Mucosa of stomach (tissue), 1 donor: Measurements from ENCODE around the gene GPATCH8.

Source experiments
- H3K27me3 ChIP-seq: one replicate; pipeline ENCODE4 v1.7.0; 2013; ENCODE audit warnings: mild to moderate bottlenecking, low read length; ENCODE audit not compliant: control insufficient read depth, insufficient read depth
- H3K36me3 ChIP-seq: one replicate; pipeline ENCODE4 v1.7.0; 2013; ENCODE audit warnings: low read length; ENCODE audit not compliant: control insufficient read depth, insufficient read depth
- H3K4me1 ChIP-seq: one replicate; pipeline ENCODE4 v1.7.0; 2013; ENCODE audit warnings: mild to moderate bottlenecking, low read length; ENCODE audit not compliant: control insufficient read depth, insufficient read depth
- H3K4me3 ChIP-seq: one replicate; pipeline ENCODE4 v1.7.0; 2013; ENCODE audit warnings: low read length
- H3K9ac ChIP-seq: one replicate; pipeline ENCODE4 v1.7.0; 2013; ENCODE audit warnings: mild to moderate bottlenecking, low read length, moderate library complexity
- H3K9me3 ChIP-seq: one replicate; pipeline ENCODE4 v1.7.0; 2013; ENCODE audit warnings: mild to moderate bottlenecking, low read length, moderate library complexity; ENCODE audit not compliant: control insufficient read depth
- donor health status: Pancreatic carcinoma.

GPATCH8 gene

GRCh38 chr17:44469676-44470075 lies 33.5 kb downstream of the GPATCH8 start:
- H3K27me3 ChIP-seq = no peaks in the 10 kb centered on the region
- H3K4me1 ChIP-seq = no peaks in the 10 kb centered on the region
- H3K9ac ChIP-seq = no peak overlapping the region
- H3K4me3 ChIP-seq = no peak overlapping the region
- no peaks in the 10 kb centered on the region for H3K36me3 ChIP-seq
- H3K9me3 ChIP-seq = no peaks in the 10 kb centered on the region

DNA sequence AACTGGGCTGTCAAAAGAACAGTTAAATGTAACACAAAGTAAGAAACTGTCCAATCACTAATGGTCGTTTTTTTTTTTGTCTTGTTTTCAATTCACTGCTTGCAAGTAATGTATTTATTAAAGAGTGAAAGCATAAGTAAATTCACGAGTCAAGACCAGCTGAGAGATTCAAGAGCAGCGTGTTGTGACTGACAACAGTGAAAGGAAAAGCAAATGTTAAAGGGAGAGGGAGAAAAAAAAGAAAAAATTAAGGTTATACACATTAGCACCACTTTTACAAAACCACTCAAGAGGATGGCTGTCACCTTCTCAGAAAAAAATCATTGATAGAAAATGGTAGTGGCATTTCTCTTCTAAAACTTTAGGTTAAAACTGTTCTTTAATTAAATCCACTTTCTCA lies 36.1 kb downstream of the GPATCH8 start:
- Histone ChIP-seq H3K27me3 (no peaks in the 10 kb centered on the region), H3K4me1 (no peaks in the 10 kb centered on the region), H3K9me3 (no peaks in the 10 kb centered on the region), H3K9ac (no peak overlapping the region), H3K36me3 (no peaks in the 10 kb centered on the region), H3K4me3 (no peak overlapping the region)

GRCh38 chr17:44466339-44466738 lies 36.9 kb downstream of the GPATCH8 start:
- no peaks in the 10 kb centered on the region for H3K9me3 ChIP-seq
- H3K27me3 ChIP-seq = no peaks in the 10 kb centered on the region
- H3K36me3 ChIP-seq = no peaks in the 10 kb centered on the region
- H3K9ac ChIP-seq = no peak overlapping the region
- no peaks in the 10 kb centered on the region for H3K4me1 ChIP-seq
- no peak overlapping the region for H3K4me3 ChIP-seq

DNA sequence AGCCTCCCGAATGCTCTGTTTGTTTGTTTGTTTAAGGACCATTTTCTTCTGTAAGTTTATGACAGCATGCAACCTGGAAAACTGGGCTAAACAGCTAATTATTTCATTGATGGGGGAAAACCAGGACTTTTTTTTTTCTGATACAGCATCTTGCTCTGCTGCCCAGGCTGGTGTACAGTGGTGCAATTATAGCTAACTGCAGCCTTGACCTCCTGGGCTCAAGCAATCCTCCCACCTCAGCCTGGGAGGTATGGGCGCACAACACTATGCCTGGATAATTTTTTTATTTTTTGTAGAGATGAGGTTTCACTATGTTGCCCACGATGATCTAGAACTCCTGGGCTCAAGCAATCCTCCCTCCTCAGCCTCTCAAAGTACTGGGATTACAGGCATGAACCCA lies 37.3 kb downstream of the GPATCH8 start:
- no peak overlapping the region for H3K9ac ChIP-seq
- no peaks in the 10 kb centered on the region for H3K9me3 ChIP-seq
- no peaks in the 10 kb centered on the region for H3K4me1 ChIP-seq
- H3K4me3 ChIP-seq = no peak overlapping the region
- no peaks in the 10 kb centered on the region for H3K27me3 ChIP-seq
- no peaks in the 10 kb centered on the region for H3K36me3 ChIP-seq

DNA sequence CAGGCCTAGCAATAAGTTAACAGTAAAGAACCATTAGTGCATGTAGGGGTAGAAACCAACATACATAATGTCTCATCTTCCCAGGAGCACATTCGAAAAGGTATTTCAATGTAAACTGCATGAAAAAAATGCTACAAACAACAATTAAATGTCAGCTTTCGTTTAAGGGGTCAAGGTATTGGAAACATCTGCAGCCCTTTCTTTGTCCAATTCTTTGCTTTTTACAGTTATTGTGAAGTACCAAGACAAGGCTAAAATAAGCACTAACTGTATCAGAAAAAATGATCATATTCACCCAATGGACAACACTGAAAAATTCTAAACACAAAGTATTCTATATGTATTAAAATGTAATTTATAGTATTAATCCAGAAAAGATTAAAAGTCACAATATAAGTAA lies 37.9 kb downstream of the GPATCH8 start:
- no peaks in the 10 kb centered on the region for H3K36me3 ChIP-seq
- no peaks in the 10 kb centered on the region for H3K27me3 ChIP-seq
- H3K9me3 ChIP-seq = no peaks in the 10 kb centered on the region
- H3K4me1 ChIP-seq = no peaks in the 10 kb centered on the region
- no peak overlapping the region for H3K9ac ChIP-seq
- H3K4me3 ChIP-seq = no peak overlapping the region

DNA sequence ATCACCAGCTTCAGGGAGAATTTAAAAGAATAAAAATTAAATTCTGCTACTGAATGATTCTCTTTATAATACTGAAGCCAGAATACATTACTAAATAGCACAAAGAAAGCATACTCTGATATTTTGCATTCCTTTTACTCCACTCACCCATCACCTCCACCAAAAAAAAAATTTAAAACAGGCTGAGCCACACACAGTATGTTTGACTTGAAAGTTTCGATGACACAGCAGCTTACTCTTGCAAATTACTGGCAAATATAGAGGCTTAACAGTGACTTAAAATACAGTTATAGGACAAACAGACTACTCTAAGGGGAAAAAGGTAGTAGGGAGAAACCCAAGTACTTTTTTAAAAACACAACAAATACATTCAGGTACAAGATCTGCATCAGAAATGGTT lies 39.2 kb downstream of the GPATCH8 start:
- Histone ChIP-seq H3K4me1 (no peaks in the 10 kb centered on the region), H3K36me3 (no peaks in the 10 kb centered on the region), H3K27me3 (no peaks in the 10 kb centered on the region), H3K9ac (no peak overlapping the region), H3K4me3 (no peak overlapping the region), H3K9me3 (no peaks in the 10 kb centered on the region)

- Histone ChIP-seq H3K27me3 (no peaks in the 10 kb centered on the region), H3K36me3 (no peaks in the 10 kb centered on the region), H3K9me3 (no peaks in the 10 kb centered on the region), H3K4me3 (no peak overlapping the region), H3K4me1 (no peaks in the 10 kb centered on the region), H3K9ac (no peak overlapping the region)
Observed at GRCh38 chr17:44451832-44452231, 51.4 kb downstream of the GPATCH8 start.

- Histone ChIP-seq H3K9ac (no peak overlapping the region), H3K4me3 (no peak overlapping the region), H3K27me3 (no peaks in the 10 kb centered on the region)
Observed at GRCh38 chr17:44451016-44451627, 52.1 kb downstream of the GPATCH8 start.

DNA sequence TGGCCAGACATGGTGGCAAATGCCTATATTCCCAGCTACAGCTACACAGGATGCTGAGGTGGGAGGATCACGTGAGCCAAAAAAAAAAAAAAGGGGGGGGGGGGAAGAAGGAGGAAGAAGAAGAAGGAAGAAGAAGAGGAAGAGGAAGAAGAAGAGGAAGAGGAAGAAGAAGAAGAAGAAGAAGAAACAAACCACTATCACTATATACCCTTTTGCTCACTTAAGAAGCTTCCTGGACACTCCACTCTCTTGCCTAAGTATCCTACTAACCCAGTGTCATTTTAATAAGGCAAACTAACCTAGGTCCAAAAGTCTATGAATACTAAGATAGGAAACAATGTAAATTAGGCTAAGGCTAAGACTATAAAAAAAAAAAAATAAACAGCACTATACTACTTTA lies 54.8 kb downstream of the GPATCH8 start:
- Histone ChIP-seq H3K4me1 (no peaks in the 10 kb centered on the region), H3K9ac (no peak overlapping the region), H3K9me3 (no peaks in the 10 kb centered on the region), H3K27me3 (no peaks in the 10 kb centered on the region), H3K36me3 (no peaks in the 10 kb centered on the region), H3K4me3 (no peak overlapping the region)

More at GRCh38 chr17:44451016-44451627, 52.1 kb downstream of the GPATCH8 start:
- no peaks in the 10 kb centered on the region for H3K4me1 ChIP-seq
- no peaks in the 10 kb centered on the region for H3K36me3 ChIP-seq
- H3K9me3 ChIP-seq = no peaks in the 10 kb centered on the region

DNA sequence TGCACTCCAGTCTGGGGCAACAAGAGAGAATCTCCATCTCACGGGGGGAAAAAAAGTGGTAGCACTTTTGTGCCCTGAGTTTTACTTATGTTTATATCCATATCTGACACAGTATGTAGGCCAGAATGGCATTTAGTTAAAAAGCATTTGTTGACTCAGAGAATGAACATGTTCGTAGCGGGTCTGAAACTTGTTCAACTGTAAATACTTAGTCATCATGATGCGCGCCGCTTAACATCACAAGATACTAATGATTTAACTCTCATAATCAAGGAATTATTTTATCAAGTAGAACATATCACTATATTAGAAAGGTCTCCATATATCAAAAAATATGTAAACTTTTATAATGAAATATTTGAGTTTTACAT lies 58.5 kb downstream of the GPATCH8 start:
- H3K4me3 ChIP-seq = no peak overlapping the region
- no peaks in the 10 kb centered on the region for H3K36me3 ChIP-seq
- no peaks in the 10 kb centered on the region for H3K27me3 ChIP-seq
- H3K4me1 ChIP-seq = no peaks in the 10 kb centered on the region
- no peaks in the 10 kb centered on the region for H3K9me3 ChIP-seq
- no peak overlapping the region for H3K9ac ChIP-seq

- no peaks in the 10 kb centered on the region for H3K36me3 ChIP-seq
- H3K27me3 ChIP-seq = no peaks in the 10 kb centered on the region
- H3K4me1 ChIP-seq = no peaks in the 10 kb centered on the region
- H3K4me3 ChIP-seq = no peak overlapping the region
- no peaks in the 10 kb centered on the region for H3K9me3 ChIP-seq
- no peak overlapping the region for H3K9ac ChIP-seq
Observed at GRCh38 chr17:44442806-44443205, 60.4 kb downstream of the GPATCH8 start.

- Histone ChIP-seq H3K4me1 (no peaks in the 10 kb centered on the region), H3K4me3 (no peak overlapping the region), H3K36me3 (no peaks in the 10 kb centered on the region)
Observed at GRCh38 chr17:44439168-44439567, 64.0 kb downstream of the GPATCH8 start.

DNA sequence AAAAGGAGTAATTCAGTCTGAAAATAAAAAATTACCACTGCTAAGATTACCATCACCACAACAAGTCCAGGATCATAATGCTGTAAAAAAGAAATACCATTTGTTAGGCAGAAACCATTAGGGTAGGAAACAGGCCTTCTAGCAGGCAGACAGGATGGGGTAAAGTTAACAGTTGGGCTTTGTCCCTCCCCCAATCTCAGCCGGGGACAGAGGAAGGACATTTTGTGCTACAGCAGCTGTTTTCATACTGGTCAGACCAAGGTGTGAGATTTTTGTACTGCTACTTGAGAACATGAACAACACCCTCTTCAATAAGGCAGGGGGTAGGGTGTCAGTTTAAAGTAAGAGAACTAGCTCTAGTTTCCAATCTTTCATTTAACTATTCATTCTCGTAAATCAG lies 64.6 kb downstream of the GPATCH8 start:
- Histone ChIP-seq H3K27me3 (no peaks in the 10 kb centered on the region), H3K36me3 (no peaks in the 10 kb centered on the region), H3K9me3 (no peaks in the 10 kb centered on the region), H3K9ac (no peak overlapping the region), H3K4me3 (no peak overlapping the region), H3K4me1 (no peaks in the 10 kb centered on the region)

More at GRCh38 chr17:44439168-44439567, 64.0 kb downstream of the GPATCH8 start:
- no peaks in the 10 kb centered on the region for H3K27me3 ChIP-seq
- no peaks in the 10 kb centered on the region for H3K9me3 ChIP-seq
- no peak overlapping the region for H3K9ac ChIP-seq
